HL-60 (cell line): ENCODE data around the gene NAALADL2.

Source experiments
- CTCF ChIP-seq: IDR thresholded peaks from one replicate; pipeline ENCODE4 v1.5.1; 2011; ENCODE audit warnings: low read length, control low read depth, inconsistent platforms; ENCODE audit not compliant: insufficient read depth
- REST ChIP-seq: IDR thresholded peaks from 2 replicates; pipeline ENCODE4 v1.6.1; 2012; ENCODE audit warnings: low read depth; ENCODE audit not compliant: insufficient replicate concordance
- SPI1 ChIP-seq: IDR thresholded peaks from 2 replicates; pipeline ENCODE4 v1.6.1; 2012; ENCODE audit warnings: low read depth, mild to moderate bottlenecking, borderline replicate concordance

- TF ChIP-seq CTCF (no peak), SPI1 (no peak), REST (no peak)
Observed at GRCh38 chr3:175741951-175742350, 882.8 kb downstream of the NAALADL2 start.
